HG03442 (cell line): Measurements from ENCODE around the gene ZNF526.
A peak's percentile ranks its signal among the peaks of the same experiment; 100 is the strongest.

Experiments used
- ATAC-seq: cut with Tn5 transposase; IDR thresholded peaks from one replicate; pipeline ENCODE4 v1.9.1; 2021; ENCODE audit warnings: mild to moderate bottlenecking, moderate library complexity; ENCODE audit not compliant: unreplicated experiment

Gene ZNF526

GRCh38 chr19:42220751-42221097, 612 bp downstream of the ZNF526 start:
- ATAC-seq: no peak

- ATAC-seq: no peak
Observed at GRCh38 chr19:42224940-42225717, 5.0 kb downstream of the ZNF526 start.

- ATAC-seq: no peak
Observed at GRCh38 chr19:42225718-42226292, 5.7 kb downstream of the ZNF526 start.

GRCh38 chr19:42226886-42227285, 6.8 kb downstream of the ZNF526 start:
- ATAC-seq: no peak

- ATAC-seq: no peak
Observed at GRCh38 chr19:42228641-42229040, 8.5 kb downstream of the ZNF526 start.

- ATAC-seq: no peak
Observed at GRCh38 chr19:42229301-42229854, 9.3 kb downstream of the ZNF526 start.

- ATAC-seq: no peak
Observed at GRCh38 chr19:42229855-42230351, 9.8 kb downstream of the ZNF526 start.

GRCh38 chr19:42230571-42230970, 10.5 kb downstream of the ZNF526 start:
- ATAC-seq: no peak

GRCh38 chr19:42232435-42232834, 12.3 kb downstream of the ZNF526 start:
- no peak for ATAC-seq

- no peak for ATAC-seq
Observed at GRCh38 chr19:42233106-42233505, 13.0 kb downstream of the ZNF526 start.

GRCh38 chr19:42233678-42234292, 13.7 kb downstream of the ZNF526 start:
- ATAC-seq: no peak

GRCh38 chr19:42234364-42234763, 14.3 kb downstream of the ZNF526 start:
- no peak for ATAC-seq

GRCh38 chr19:42235181-42235580, 15.1 kb downstream of the ZNF526 start:
- ATAC-seq: no peak

GRCh38 chr19:42239544-42240220, 19.6 kb downstream of the ZNF526 start:
- no peak for ATAC-seq

GRCh38 chr19:42241279-42241678, 21.2 kb downstream of the ZNF526 start:
- no peak for ATAC-seq

GRCh38 chr19:42242069-42242511, 22.0 kb downstream of the ZNF526 start:
- no peak for ATAC-seq

- ATAC-seq: peak; percentile 56
Observed at GRCh38 chr19:42242512-42243409, 22.6 kb downstream of the ZNF526 start, which contains the start of gene GSK3A. Gene GSK3A (minus strand): TSS chr19:42242602. CDS start chr19:42242465, 137 bp downstream.

- no peak for ATAC-seq
Observed at GRCh38 chr19:42244347-42245220, 24.5 kb downstream of the ZNF526 start.

- ATAC-seq: no peak
Observed at GRCh38 chr19:42245231-42245630, 25.1 kb downstream of the ZNF526 start.
